Left kidney (tissue), 2 donors: Measurements from ENCODE around the gene BRD9. TPM values are rescaled to one million over a fixed set of nuclear protein-coding genes. Genes with fewer than 3 reads are reported as not detected.
"Not testable (repeated sequence)": the region's sequence is repeated elsewhere in the genome, so short reads cannot be mapped to it uniquely, and the experiment has no call there.

Source experiments
- DNase-seq: peaks from one replicate; pipeline ENCODE4 v3.0.0-alpha.2; 2013
- polyA plus RNA-seq: library from polyadenylated mRNA; unstranded; fragments of 120-200 nt; gene quantifications from one replicate; pipeline ENCODE4 v1.2.1, GENCODE V29; 2013; ENCODE audit not compliant: insufficient read length

The BRD9 gene
- polyA plus RNA-seq, 1 donor: 47.5 TPM

GRCh38 chr5:880816-881550 is 11.6 kb downstream of the BRD9 start:
- no peak for DNase-seq

GRCh38 chr5:878677-879076 is 13.9 kb downstream of the BRD9 start:
- not testable (repeated sequence) for DNase-seq

DNA sequence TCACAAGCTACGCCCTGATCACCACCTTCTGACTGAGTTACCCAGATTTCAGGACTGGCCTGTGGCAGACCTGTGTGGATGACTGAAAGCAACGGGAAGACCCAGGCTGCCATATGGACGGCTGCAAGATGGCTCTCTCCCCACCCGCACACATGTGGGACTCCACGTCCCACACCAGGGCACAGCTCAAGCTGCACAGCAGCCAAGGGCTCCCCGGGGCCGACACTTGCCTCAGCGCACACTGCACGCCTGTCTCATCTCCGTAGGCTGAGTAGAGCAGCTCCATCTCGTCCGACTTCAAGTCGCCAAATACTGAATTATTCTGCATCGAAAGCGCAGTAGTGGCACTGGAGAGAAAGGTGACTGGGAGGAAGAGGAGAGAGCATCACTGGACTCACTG is 14.5 kb downstream of the BRD9 start:
- no peak for DNase-seq

DNA sequence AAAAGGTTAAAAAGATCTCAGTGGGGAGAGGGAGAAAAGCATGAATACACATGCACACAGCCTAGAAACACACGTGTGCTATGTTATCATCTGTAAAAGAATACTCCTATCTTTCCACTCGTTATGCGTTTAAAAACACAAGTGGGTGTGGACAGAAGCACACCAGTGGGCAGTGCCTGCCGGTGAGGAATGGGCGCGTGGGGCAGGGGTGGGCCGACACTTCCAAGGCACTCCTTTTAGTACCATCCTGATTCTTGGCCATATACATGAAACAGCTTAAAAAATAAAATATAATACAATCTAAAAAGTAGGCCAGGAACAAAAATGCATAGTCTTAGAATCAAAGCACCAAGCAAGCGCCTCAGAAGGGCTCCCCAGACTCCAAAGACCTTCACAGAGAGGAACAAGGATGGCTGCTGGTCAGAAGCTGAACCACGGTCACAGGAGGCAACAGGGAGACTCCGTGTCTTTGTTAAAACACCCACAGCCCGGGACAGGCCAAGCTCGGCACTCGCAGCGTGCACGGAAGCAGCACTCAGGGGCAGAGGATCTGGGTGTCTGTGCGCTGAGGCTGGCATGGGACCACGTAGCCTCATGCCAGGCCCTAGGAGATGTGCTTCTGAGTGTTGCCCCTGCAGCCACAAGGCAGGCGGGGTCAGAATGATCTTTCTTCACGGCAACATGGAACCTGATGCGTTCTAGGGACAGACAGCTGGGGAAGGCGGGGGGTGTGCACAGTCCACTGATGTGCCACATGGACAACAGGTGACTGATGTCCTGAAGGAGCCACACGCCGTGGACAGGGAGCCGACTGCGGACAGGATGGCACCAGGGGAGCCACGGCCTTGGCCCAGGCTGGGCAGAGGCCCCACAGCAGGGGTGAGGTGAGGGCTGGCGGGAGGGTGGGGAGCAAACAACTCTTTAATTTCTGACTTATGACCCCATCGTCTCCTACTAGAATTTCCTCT is 15.9 kb downstream of the BRD9 start:
- DNase-seq: no peak

GRCh38 chr5:875931-876330 is 16.7 kb downstream of the BRD9 start:
- no peak for DNase-seq

DNA sequence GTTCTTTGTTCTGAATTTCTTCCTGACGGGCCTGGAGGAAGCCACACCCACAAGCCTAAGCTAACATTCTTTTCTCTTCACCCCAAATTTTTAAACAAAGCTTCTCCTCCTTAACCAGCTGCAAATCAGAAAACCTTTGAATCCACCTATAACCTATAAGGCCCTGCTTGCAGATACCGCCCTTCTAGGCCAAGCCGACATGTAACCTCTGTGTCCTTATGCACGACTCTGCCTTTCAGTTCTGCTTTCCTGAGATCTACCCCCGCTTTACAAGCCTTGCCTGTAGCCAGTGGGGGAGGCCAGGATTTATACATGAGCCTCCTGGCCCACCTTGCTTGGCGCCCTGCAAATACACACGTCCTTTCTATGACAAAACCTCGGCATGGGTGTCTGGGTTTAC is 19.3 kb downstream of the BRD9 start:
- no peak for DNase-seq

- no peak for DNase-seq
These were observed 20.3 kb downstream of the BRD9 start for GRCh38 chr5:872301-872700.

GRCh38 chr5:871596-872298 is 20.9 kb downstream of the BRD9 start:
- no peak for DNase-seq

DNA sequence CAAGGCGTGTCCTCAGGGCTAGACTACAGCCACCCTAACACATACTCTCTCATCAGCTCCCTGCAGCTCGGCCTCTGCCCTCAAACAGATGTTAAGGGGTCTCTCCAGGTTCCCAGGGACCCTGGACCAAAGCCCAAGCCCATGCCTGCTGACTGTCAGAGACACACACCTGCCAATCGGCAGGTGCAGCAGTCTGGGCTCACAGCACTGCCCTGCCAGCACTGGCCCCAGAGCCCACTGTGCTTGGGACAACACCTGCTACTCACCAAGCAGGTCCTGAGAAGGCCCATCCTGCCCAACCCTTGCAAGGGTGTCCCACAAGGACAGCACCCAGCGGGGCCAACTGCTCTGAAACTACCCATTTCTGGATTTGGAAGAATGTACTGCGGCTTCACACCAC is 21.6 kb downstream of the BRD9 start:
- no peak for DNase-seq

- DNase-seq: no peak
These were observed 24.0 kb downstream of the BRD9 start for GRCh38 chr5:868428-869135.

- no peak for DNase-seq
These were observed 25.2 kb downstream of the BRD9 start for GRCh38 chr5:867300-867870.

- no peak for DNase-seq
These were observed 26.8 kb downstream of the BRD9 start for GRCh38 chr5:865771-866170.

DNA sequence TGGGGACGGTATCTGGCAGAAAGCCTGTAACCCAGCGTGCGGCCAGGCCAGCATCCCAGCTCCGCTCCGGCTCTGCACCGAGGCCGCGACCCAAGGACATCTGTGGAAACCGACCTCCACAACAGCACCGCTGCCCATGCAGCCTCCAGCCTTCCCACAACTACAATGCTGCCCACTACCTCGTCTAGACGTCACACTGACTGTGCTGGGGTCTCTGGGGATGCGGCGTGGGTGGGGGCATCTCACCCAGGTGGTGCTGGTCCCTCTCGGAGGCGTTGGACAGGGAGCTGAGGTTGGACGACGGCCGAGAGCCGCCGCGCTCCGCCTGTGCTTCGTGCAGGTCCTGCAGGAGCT is 27.5 kb downstream of the BRD9 start:
- no peak for DNase-seq

DNA sequence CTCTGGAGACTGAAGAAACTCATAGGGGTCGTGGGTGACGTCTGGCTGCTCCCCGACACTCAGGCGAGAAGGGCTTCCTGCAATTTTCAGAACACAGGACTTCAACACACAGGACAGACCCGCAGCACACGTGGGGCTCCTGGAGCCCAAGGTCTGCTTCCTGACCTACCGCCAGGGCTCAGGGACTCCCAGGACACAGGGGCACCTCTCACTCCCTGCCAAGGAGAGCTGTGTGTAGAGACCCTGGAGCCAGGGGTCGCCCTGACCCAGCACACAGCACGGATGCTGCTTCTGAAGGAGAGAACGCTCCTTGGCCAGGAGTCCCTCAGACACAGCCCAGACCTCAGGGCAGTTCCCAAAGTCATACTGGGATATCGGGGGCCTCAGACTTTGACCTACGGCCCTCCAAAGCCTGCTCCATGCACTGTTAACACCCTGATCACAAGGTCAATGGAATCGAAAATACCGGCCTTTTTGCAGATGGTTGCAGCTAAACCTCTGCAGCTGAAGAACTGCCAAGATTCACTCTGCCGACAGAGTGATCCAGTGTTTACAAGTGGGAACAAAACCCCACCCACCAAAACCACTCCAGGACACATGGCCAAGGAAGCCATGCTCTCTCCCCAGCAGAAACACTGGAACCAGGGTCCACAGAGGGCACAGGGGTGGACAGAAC is 28.0 kb downstream of the BRD9 start:
- DNase-seq: no peak

DNA sequence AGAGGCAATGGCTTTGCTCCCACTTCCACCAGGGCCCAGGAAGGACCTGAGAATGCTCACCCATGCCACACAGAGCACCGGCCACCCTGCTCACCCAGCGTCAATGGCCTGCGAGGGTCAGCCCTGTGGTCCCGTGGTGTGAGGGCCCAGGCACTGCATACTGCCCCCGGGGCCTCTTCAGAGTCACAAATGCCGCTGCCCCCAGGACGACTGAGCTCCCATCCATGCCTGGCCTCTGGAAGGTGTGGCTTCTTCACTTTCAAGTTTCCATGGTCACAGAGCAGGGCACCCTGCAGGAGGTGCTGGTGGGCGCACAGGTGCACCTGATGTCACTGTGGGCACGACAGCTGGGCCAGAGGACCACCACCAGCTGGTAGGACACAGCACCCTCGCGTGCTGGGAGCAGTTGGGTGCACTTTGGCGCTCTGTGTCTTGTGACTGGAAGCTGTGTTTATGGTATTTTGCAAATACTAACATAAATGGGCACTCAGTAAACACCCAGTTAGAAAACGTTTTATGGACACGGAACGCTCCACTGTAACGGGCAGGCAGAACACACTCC is 29.3 kb downstream of the BRD9 start:
- DNase-seq: no peak

DNA sequence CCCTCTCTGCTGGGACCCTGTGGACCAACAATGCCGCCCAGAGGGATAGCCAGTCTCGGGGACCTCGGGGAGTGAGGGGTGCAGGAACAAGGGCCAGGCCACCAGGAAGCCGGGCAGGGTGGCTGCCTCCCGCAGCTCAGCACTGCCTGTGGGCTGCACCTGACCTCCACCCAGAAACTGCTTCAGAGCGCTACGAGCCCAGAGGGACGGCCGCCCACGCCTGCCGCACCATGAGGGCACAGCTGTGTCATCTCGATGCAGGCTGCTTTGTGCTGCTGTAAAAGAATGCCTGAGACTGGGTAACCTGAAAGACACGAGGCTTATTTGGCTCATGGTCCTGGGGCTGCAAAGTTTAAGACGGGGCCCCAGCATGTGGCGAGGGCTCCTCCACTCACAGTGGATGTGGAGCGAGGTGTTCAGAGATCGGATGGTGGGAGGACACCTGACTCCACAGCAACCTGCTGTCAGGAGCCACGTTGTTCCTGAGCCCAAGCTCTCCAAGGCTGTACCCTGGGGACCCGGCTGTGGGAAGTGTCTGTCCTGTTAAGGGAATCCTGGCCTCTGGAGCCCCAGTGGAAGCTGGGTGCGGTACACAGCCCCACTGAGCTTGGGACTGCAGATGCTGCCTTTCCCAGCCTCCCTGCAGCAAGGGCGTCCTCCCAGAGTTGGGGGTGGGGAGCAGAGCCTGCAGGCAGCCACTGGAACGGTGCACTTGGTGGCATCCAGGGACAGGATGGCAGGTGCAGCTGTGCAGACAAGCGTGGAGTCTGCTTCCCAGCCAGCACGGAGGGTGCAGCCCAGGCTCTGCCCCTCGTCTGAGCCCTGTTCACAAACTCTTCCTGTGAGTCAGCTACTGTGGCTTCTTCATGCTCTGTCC is 30.0 kb downstream of the BRD9 start:
- DNase-seq: peak; percentile 29

DNA sequence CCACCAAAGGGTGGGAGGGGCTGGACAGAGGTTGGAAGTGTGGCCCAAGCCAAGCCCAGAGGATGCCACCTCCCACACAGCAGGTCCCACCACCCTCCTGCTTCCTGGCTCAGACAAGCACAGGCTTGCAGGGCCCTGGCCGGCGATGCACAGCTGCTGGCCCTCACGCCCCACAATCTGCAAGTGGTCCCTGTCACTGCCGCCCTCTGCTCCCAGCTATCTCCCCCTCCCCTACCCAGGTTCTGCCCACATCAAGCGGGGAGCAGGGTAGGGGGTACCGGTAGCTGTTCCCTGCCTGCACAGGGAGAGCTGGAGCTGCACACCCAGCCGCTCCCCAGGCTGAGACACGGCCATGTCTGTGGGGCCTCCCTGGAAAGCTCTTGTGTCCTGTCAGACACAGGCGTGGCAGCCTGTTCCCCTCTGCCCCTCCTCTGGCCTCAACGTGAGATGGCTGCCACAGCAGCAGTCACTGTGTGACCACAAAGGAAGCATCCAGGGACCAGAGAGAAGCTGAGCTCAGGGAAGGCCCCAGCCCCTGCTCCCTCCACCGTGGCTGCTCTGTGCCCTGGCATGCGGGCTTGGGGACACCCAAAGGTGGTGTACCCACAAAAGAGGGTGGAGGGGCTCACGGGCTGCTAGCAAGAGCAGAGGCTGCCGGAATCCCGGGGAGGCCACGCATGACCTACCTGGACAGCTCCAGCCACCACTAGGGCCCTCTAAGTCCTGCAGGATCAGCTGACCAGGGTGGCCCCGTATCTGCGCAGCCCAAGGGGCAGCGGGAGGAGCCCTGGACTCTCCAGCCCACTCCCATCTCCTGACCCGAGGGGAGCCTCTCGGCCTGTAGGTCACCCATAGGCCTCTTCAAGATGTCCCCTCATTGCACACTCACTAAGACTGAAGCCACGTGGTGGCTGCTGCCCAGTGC is 30.9 kb downstream of the BRD9 start:
- no peak for DNase-seq

GRCh38 chr5:860506-861150 is 32.0 kb downstream of the BRD9 start:
- no peak for DNase-seq
